WTC11 (cell line): ENCODE data around the gene TRIOBP.

Experiments
- CTCF ChIP-seq: fragments of 200-600 bp; IDR thresholded peaks from 2 replicates; pipeline ENCODE4 v1.8.0; 2022; ENCODE audit warnings: antibody characterized with exemption
- NR2C2 ChIP-seq: sonication (generic); formaldehyde crosslinking; IDR thresholded peaks from 2 replicates; pipeline ENCODE4 v1.8.0; 2022; ENCODE audit warnings: mild to moderate bottlenecking, missing genetic modification reagents
- TF ChIP-seq, protein P1 (sequence below): sonication (generic); formaldehyde crosslinking; IDR thresholded peaks from 2 replicates; pipeline ENCODE4 v1.8.1; 2022; ENCODE audit warnings: missing genetic modification reagents, borderline replicate concordance

GRCh38 chr22:37655252-37655563, 41.6 kb upstream of the TRIOBP start:
- TF ChIP-seq CTCF: no peak
- no peak for TF ChIP-seq NR2C2 (CRISPR knock-in tag)
- TF ChIP-seq, protein P1, sequence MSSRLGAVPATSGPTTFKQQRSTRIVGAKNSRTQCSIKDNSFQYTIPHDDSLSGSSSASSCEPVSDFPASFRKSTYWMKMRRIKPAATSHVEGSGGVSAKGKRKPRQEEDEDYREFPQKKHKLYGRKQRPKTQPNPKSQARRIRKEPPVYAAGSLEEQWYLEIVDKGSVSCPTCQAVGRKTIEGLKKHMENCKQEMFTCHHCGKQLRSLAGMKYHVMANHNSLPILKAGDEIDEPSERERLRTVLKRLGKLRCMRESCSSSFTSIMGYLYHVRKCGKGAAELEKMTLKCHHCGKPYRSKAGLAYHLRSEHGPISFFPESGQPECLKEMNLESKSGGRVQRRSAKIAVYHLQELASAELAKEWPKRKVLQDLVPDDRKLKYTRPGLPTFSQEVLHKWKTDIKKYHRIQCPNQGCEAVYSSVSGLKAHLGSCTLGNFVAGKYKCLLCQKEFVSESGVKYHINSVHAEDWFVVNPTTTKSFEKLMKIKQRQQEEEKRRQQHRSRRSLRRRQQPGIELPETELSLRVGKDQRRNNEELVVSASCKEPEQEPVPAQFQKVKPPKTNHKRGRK: no peak
